ENCODE data around the gene C11orf42.

GRCh38 chr11:6233984-6234386 is 28.6 kb downstream of the C11orf42 start:
- TF ChIP-seq EZH2phosphoT487 (IDR thresholded peaks at IDR 0.05; ENCODE audit: insufficient read depth, low read depth), result no peak
- no peak for TF ChIP-seq EZH2 (IDR thresholded peaks at IDR 0.05; ENCODE audit: insufficient read depth, poor library complexity, severe bottlenecking)
